Stimulated activated CD8-positive, alpha-beta memory T cell treated with anti-CD3 and anti-CD28 coated beads, Interleukin-7, amount 100 ng/mL, for 1 hour (primary cell): ENCODE measurements around the gene LRRC45.
"Not testable (repeated sequence)": the region's sequence is repeated elsewhere in the genome, so short reads cannot be mapped to it uniquely, and the experiment has no call there.

Experiments used
- DNase-seq, 2 donors: peaks; one replicate each; pipeline ENCODE4 v3.0.0-alpha.2; 2020; ENCODE audit warnings: low read depth in 2 of 2

The LRRC45 gene

GRCh38 chr17:82034371-82035011 lies 11.4 kb downstream of the LRRC45 start:
- no peak for DNase-seq

GRCh38 chr17:82035488-82035887 lies 12.4 kb downstream of the LRRC45 start:
- no peak for DNase-seq

GRCh38 chr17:82035956-82036633 lies 13.0 kb downstream of the LRRC45 start:
- DNase-seq = no peak

GRCh38 chr17:82036634-82037091 lies 13.6 kb downstream of the LRRC45 start:
- DNase-seq = no peak

- peak; percentile 86 to 88 for DNase-seq
Measured at GRCh38 chr17:82037092-82037888, 14.2 kb downstream of the LRRC45 start, which contains the start of gene DCXR. Gene DCXR, minus strand, starts transcription at chr17:82037697. Its CDS starts 15 bp downstream, at chr17:82037682.

- no peak for DNase-seq
Measured at GRCh38 chr17:82037889-82038195, 14.7 kb downstream of the LRRC45 start.

- DNase-seq = not testable (repeated sequence)
Measured at GRCh38 chr17:82038796-82039409, 15.8 kb downstream of the LRRC45 start.

- DNase-seq = no peak
Measured at GRCh38 chr17:82039695-82040299, 16.7 kb downstream of the LRRC45 start.

- DNase-seq = no peak
Measured at GRCh38 chr17:82041144-82041814, 18.2 kb downstream of the LRRC45 start.

GRCh38 chr17:82042649-82043048 lies 19.5 kb downstream of the LRRC45 start:
- no peak for DNase-seq

GRCh38 chr17:82043507-82043906 lies 20.4 kb downstream of the LRRC45 start:
- DNase-seq = no peak

- no peak for DNase-seq
Measured at GRCh38 chr17:82045936-82046484, 22.9 kb downstream of the LRRC45 start.

GRCh38 chr17:82046903-82047302 lies 23.8 kb downstream of the LRRC45 start:
- no peak for DNase-seq

- no peak for DNase-seq
Measured at GRCh38 chr17:82047379-82047778, 24.3 kb downstream of the LRRC45 start.

- DNase-seq = no peak
Measured at GRCh38 chr17:82047914-82048570, 24.9 kb downstream of the LRRC45 start.

- DNase-seq = no peak
Measured at GRCh38 chr17:82048571-82048971, 25.5 kb downstream of the LRRC45 start.

GRCh38 chr17:82049106-82049505 lies 26.0 kb downstream of the LRRC45 start:
- DNase-seq = no peak

GRCh38 chr17:82049521-82049971 lies 26.4 kb downstream of the LRRC45 start:
- no peak for DNase-seq

GRCh38 chr17:82050152-82050760 lies 27.2 kb downstream of the LRRC45 start:
- DNase-seq = no peak
